Neural progenitor cell (in vitro differentiated cells): ENCODE results near the gene ANKRD36B. TPM values are rescaled to one million over a fixed set of nuclear protein-coding genes. Genes with fewer than 3 reads are reported as not detected.
"Not testable (repeated sequence)": the region's sequence is repeated elsewhere in the genome, so short reads cannot be mapped to it uniquely, and the experiment has no call there.

Experiments used
- DNase-seq: peaks from one replicate; pipeline ENCODE4 v3.0.0-alpha.2; 2016; ENCODE audit warnings: low spot score
- H2AFZ ChIP-seq: fragments of 200-600 bp; sonication (generic); replicated peaks from 2 replicates; pipeline ENCODE4 v1.6.1; 2016; ENCODE audit warnings: antibody characterized with exemption
- H3F3A ChIP-seq: fragments of 200-600 bp; sonication (generic); 2 replicates; pipeline ENCODE4 v1.6.1; 2016; ENCODE audit warnings: antibody characterized with exemption, low read depth
- H3K27ac ChIP-seq: fragments of 200-600 bp; sonication (generic); 2 replicates; pipeline ENCODE4 v1.5.1; 2016; ENCODE audit warnings: mild to moderate bottlenecking
- H3K27me3 ChIP-seq: fragments of 200-600 bp; sonication (generic); 2 replicates; pipeline ENCODE4 v1.6.1; 2016; ENCODE audit warnings: mild to moderate bottlenecking, moderate library complexity
- H3K36me3 ChIP-seq: fragments of 200-600 bp; sonication (generic); 2 replicates; pipeline ENCODE4 v1.5.1; 2016
- H3K4me1 ChIP-seq: fragments of 200-600 bp; sonication (generic); 2 replicates; pipeline ENCODE4 v1.6.1; 2016; ENCODE audit warnings: mixed run types
- H3K4me2 ChIP-seq: fragments of 200-600 bp; sonication (generic); 2 replicates; pipeline ENCODE4 v1.6.1; 2016
- H3K4me3 ChIP-seq: fragments of 200-600 bp; sonication (generic); 2 replicates; pipeline ENCODE4 v1.5.1; 2016
- H3K79me2 ChIP-seq: fragments of 200-600 bp; sonication (generic); 2 replicates; pipeline ENCODE4 v1.6.1; 2016; ENCODE audit warnings: low read depth
- H3K9ac ChIP-seq: fragments of 200-600 bp; sonication (generic); 2 replicates; pipeline ENCODE4 v1.6.1; 2016
- H3K9me3 ChIP-seq: fragments of 200-600 bp; sonication (generic); 2 replicates; pipeline ENCODE4 v1.5.1; 2016; ENCODE audit warnings: low read depth
- H4K20me1 ChIP-seq: fragments of 200-600 bp; sonication (generic); 2 replicates; pipeline ENCODE4 v1.6.1; 2016; ENCODE audit warnings: low read depth
- H3K27ac Mint-ChIP-seq: 3 replicates; pipeline ENCODE4 v1.8.0; 2021; ENCODE audit warnings: mixed read lengths
- H3K27me3 Mint-ChIP-seq: 2 replicates; pipeline ENCODE4 v1.8.0; 2022; ENCODE audit warnings: low read depth, mild to moderate bottlenecking, inconsistent platforms, moderate library complexity, mixed read lengths; ENCODE audit not compliant: insufficient read depth
- H3K36me3 Mint-ChIP-seq: 3 replicates; pipeline ENCODE4 v1.8.0; 2021; ENCODE audit warnings: mixed read lengths
- H3K4me1 Mint-ChIP-seq: 3 replicates; pipeline ENCODE4 v1.8.0; 2021; ENCODE audit warnings: mixed read lengths
- H3K4me3 Mint-ChIP-seq: 3 replicates; pipeline ENCODE4 v1.8.0; 2021; ENCODE audit warnings: mild to moderate bottlenecking, moderate library complexity, mixed read lengths
- H3K9me3 Mint-ChIP-seq: 3 replicates; pipeline ENCODE4 v1.8.0; 2020; ENCODE audit warnings: mixed read lengths
- CTCF ChIP-seq: fragments of 200-600 bp; sonication (generic); IDR thresholded peaks from 2 replicates; pipeline ENCODE4 v1.5.1; 2017; ENCODE audit warnings: antibody characterized with exemption, mild to moderate bottlenecking
- EZH2 ChIP-seq: fragments of 200-600 bp; sonication (generic); IDR thresholded peaks from 2 replicates; pipeline ENCODE4 v1.6.1; 2017; ENCODE audit warnings: antibody characterized with exemption, mild to moderate bottlenecking, moderate library complexity
- EZH2phosphoT487 ChIP-seq: fragments of 200-600 bp; sonication (generic); IDR thresholded peaks from 2 replicates; pipeline ENCODE4 v1.6.1; 2017; ENCODE audit warnings: antibody characterized with exemption
- total RNA-seq: library from RNA; depleted of rRNA; stranded (reverse); fragments of >200 nt; gene quantifications from 2 replicates; pipeline ENCODE4 v1.2.3, GENCODE V29; 2015; ENCODE audit warnings: low replicate concordance

ANKRD36B gene
- total RNA-seq, 1 donor from 2014 or later: 61.1 TPM

GRCh38 chr2:97617911-97618310 lies 28.2 kb upstream of the ANKRD36B start:
- DNase-seq: no peak
- H3K9me3 ChIP-seq: no peaks in the 10 kb centered on the region

DNA sequence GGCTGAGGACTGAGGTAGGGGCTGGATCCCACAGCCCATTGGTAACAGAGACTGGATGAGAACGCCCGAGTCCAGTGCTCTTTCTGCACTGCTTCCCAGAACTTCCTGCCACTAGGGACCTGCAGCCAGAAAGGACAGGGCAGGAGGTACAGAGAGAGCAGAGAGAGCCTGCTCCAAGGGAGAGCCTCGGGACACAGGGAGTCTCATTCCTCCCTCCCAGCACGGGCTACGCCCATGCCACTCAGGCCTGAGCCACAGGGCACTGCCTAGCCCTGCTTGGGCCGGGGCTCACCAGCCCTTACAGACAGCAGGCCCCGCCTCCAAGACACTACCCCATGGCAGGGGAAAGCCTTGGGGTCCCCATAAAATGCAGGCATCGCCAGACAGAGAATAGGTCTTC lies 26.1 kb upstream of the ANKRD36B start:
- H3K27me3 Mint-ChIP-seq, H3K9me3 Mint-ChIP-seq, H3K9ac ChIP-seq, H3K27ac Mint-ChIP-seq, H3K36me3 Mint-ChIP-seq, H3K4me3 ChIP-seq, H3K4me3 Mint-ChIP-seq, H3K27me3 ChIP-seq, H3K27ac ChIP-seq, H3K4me1 Mint-ChIP-seq, DNase-seq, H3K4me2 ChIP-seq, H4K20me1 ChIP-seq, H2AFZ ChIP-seq, H3K4me1 ChIP-seq, H3K9me3 ChIP-seq, H3F3A ChIP-seq, H3K79me2 ChIP-seq, H3K36me3 ChIP-seq: not testable (repeated sequence)

More at GRCh38 chr2:97617911-97618310, 28.2 kb upstream of the ANKRD36B start:
- no peak overlapping the region for H3K4me3 Mint-ChIP-seq
- Histone ChIP-seq H3K9ac (no peak overlapping the region), H3K27ac (no peak overlapping the region), H3K4me2 (no peak overlapping the region), H3K36me3 (no peaks in the 10 kb centered on the region), H2AFZ (no peak overlapping the region), H3F3A (no peaks in the 10 kb centered on the region), H3K27me3 (no peaks in the 10 kb centered on the region), H3K4me1 (no peaks in the 10 kb centered on the region), H3K79me2 (no peaks in the 10 kb centered on the region), H3K4me3 (no peak overlapping the region), H4K20me1 (no peaks in the 10 kb centered on the region)
- no peaks in the 10 kb centered on the region for H3K9me3 Mint-ChIP-seq
- H3K27ac Mint-ChIP-seq: no peak overlapping the region
- H3K36me3 Mint-ChIP-seq: no peaks in the 10 kb centered on the region
- peaks cover 8% of the 10 kb centered on the region for H3K4me1 Mint-ChIP-seq
- peaks cover 3% of the 10 kb centered on the region for H3K27me3 Mint-ChIP-seq
- TF ChIP-seq EZH2: no peak
- TF ChIP-seq EZH2phosphoT487: no peak
- TF ChIP-seq CTCF: no peak

- not testable (repeated sequence) for H3K79me2 ChIP-seq, H3K36me3 Mint-ChIP-seq, H3K4me3 ChIP-seq, DNase-seq, H3K27me3 Mint-ChIP-seq, H3K36me3 ChIP-seq, H3F3A ChIP-seq, H3K9me3 Mint-ChIP-seq, H3K27ac Mint-ChIP-seq, H3K4me3 Mint-ChIP-seq, H3K27ac ChIP-seq, H3K9ac ChIP-seq, H2AFZ ChIP-seq, H3K4me2 ChIP-seq, H3K27me3 ChIP-seq, H3K4me1 Mint-ChIP-seq, H3K9me3 ChIP-seq, H4K20me1 ChIP-seq, H3K4me1 ChIP-seq
These were observed 22.2 kb upstream of the ANKRD36B start for GRCh38 chr2:97611895-97612294.

DNA sequence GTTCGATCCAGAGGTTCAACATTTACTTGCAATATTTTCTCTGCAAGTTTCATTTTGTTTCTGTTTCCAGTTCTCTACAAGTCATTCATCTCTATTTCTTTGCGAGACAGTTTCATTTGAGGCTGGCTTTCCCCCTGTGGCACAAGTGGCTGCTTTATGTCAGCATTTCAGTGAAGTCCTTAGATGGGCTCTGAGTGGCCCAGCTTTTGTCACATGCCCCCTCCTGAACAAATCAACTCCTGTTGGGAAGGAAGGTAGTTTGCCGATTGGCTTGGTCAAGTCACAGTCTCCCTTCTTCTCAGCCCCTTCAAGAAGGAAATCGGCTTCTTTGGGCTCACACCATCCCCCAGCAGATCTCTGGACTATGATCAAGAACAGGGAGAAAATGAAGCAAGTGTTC lies 19.1 kb upstream of the ANKRD36B start:
- not testable (repeated sequence) for H3K27me3 Mint-ChIP-seq, H3K27ac Mint-ChIP-seq, H3K36me3 ChIP-seq, H3K36me3 Mint-ChIP-seq, DNase-seq, H3K4me3 ChIP-seq, H3K9me3 Mint-ChIP-seq, H3K79me2 ChIP-seq, H3K9ac ChIP-seq, H3K4me2 ChIP-seq, H3K27me3 ChIP-seq, H3K4me3 Mint-ChIP-seq, H3K4me1 Mint-ChIP-seq, H2AFZ ChIP-seq, H3K4me1 ChIP-seq, H3F3A ChIP-seq, H3K27ac ChIP-seq, H4K20me1 ChIP-seq, H3K9me3 ChIP-seq

- not testable (repeated sequence) for H3K4me3 ChIP-seq, H3K4me1 Mint-ChIP-seq, H3K4me3 Mint-ChIP-seq, H3K9me3 ChIP-seq, H3K27me3 Mint-ChIP-seq, H3K27me3 ChIP-seq, H3K9me3 Mint-ChIP-seq, H2AFZ ChIP-seq, H3K27ac ChIP-seq, H3K4me2 ChIP-seq, H3K9ac ChIP-seq, DNase-seq, H3F3A ChIP-seq, H3K36me3 ChIP-seq, H3K36me3 Mint-ChIP-seq, H3K27ac Mint-ChIP-seq, H4K20me1 ChIP-seq, H3K4me1 ChIP-seq, H3K79me2 ChIP-seq
These were observed 16.1 kb upstream of the ANKRD36B start for GRCh38 chr2:97605524-97606339.

- not testable (repeated sequence) for H3K36me3 ChIP-seq, H4K20me1 ChIP-seq, H3K4me3 ChIP-seq, H3K27ac ChIP-seq, H2AFZ ChIP-seq, H3K36me3 Mint-ChIP-seq, H3K27me3 ChIP-seq, H3K4me1 ChIP-seq, H3F3A ChIP-seq, H3K4me2 ChIP-seq, H3K4me1 Mint-ChIP-seq, H3K4me3 Mint-ChIP-seq, H3K27ac Mint-ChIP-seq, H3K79me2 ChIP-seq, DNase-seq, H3K9me3 ChIP-seq, H3K9me3 Mint-ChIP-seq, H3K9ac ChIP-seq, H3K27me3 Mint-ChIP-seq
These were observed 15.4 kb upstream of the ANKRD36B start for GRCh38 chr2:97605109-97605508.

GRCh38 chr2:97601537-97601936 lies 11.9 kb upstream of the ANKRD36B start:
- not testable (repeated sequence) for H3K4me1 ChIP-seq

More at GRCh38 chr2:97601537-97601936, 11.9 kb upstream of the ANKRD36B start:
- H3K4me3 Mint-ChIP-seq, H3K27ac ChIP-seq, H3F3A ChIP-seq, H3K27me3 ChIP-seq, H3K4me1 Mint-ChIP-seq, H3K36me3 ChIP-seq, H3K9me3 ChIP-seq, H2AFZ ChIP-seq, DNase-seq, H3K9ac ChIP-seq, H3K4me2 ChIP-seq, H3K27ac Mint-ChIP-seq, H3K9me3 Mint-ChIP-seq, H3K27me3 Mint-ChIP-seq, H4K20me1 ChIP-seq, H3K4me3 ChIP-seq, H3K79me2 ChIP-seq, H3K36me3 Mint-ChIP-seq: not testable (repeated sequence)
